Hindlimb muscle (tissue), 1 donor: Measurements from ENCODE around the gene KLB. TPM values are rescaled to one million over a fixed set of nuclear protein-coding genes. Genes with fewer than 3 reads are reported as not detected.
"Not testable (repeated sequence)": the region's sequence is repeated elsewhere in the genome, so short reads cannot be mapped to it uniquely, and the experiment has no call there.

Experiments used
- DNase-seq: peaks from one replicate; pipeline ENCODE4 v3.0.0-alpha.2; 2013
- polyA plus RNA-seq: library from polyadenylated mRNA; unstranded; fragments of 120-200 nt; gene quantifications from one replicate; pipeline ENCODE4 v1.2.1, GENCODE V29; 2013; ENCODE audit not compliant: insufficient read length

The KLB gene
- 0.50 TPM for polyA plus RNA-seq

DNA sequence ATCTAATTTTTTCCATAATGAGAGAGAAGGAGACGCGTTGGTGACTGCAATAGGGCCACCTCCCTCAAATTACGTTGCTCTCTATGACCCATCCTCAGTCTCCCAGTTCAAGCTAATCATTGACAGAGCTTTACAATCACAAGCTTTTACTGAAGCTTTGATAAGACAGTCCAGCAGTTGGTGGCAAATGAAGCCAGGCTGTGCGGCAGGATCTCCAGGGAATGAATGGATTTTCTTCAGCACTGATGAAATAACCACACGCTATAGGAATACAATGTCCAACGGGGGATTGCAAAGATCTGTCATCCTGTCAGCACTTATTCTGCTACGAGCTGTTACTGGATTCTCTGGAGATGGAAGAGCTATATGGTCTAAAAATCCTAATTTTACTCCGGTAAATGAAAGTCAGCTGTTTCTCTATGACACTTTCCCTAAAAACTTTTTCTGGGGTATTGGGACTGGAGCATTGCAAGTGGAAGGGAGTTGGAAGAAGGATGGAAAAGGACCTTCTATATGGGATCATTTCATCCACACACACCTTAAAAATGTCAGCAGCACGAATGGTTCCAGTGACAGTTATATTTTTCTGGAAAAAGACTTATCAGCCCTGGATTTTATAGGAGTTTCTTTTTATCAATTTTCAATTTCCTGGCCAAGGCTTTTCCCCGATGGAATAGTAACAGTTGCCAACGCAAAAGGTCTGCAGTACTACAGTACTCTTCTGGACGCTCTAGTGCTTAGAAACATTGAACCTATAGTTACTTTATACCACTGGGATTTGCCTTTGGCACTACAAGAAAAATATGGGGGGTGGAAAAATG is at the start of gene KLB:
TSS of gene KLB (plus strand) at position 168 of the 821 bp plus-strand sequence. CDS start at position 188, 20 bp downstream.
- DNase-seq: peak; percentile 11

DNA sequence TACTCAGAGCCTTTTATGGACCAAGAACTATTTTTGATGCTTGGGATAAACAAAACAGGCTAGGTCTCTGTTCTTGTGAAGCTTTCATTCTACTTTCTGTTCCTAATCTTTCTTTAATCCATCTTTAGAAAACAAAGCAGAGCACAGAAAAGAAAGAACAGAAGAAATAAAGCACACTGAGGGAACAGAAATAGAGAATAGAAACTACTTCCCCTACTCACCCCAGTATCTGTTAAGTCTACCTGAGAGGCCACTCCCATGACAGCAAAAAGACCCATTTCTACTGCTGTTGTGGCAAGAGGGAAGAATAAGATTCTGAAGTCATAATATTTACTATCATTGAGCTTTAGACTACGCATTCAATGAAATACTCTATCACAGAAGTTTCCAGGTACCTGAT is 49.7 kb upstream of the KLB start:
- no peak for DNase-seq

DNA sequence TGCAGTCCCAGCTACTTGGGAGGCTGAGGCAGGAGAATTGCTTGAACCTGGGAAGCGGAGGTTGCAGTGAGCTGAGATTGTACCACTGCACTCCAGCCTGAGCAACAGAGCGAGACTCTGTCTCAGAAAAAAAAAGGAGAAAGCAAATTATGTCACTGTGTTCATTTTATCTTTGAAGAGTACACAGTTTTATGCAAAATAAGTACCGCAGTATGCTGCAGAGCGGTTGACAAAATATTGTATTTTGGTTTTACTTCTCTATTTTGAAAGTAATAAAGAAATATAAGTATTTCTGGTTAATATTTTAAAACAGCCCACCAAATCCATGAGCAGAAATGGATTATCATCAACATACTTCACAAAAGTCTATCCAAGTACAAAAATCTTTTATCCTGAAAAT is 46.1 kb upstream of the KLB start:
- not testable (repeated sequence) for DNase-seq

DNA sequence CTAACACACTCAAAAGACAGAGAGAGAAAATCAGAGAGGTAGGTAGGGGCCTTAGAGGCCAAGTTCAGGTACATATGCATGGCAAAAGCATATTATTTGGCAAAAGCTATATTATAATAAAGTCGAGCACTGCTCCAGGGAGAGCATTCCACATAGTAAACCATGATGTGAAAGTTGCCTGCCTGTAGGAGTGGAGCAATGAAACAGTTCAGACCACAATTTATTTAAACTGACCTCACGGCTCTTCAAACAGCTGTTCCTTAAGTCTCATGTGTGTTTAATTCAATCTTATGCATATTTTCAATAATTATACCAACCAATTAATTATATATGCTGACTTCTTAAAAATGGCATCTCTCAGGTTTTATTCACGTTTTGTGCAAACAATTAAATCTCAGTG is 43.9 kb upstream of the KLB start:
- no peak for DNase-seq

DNA sequence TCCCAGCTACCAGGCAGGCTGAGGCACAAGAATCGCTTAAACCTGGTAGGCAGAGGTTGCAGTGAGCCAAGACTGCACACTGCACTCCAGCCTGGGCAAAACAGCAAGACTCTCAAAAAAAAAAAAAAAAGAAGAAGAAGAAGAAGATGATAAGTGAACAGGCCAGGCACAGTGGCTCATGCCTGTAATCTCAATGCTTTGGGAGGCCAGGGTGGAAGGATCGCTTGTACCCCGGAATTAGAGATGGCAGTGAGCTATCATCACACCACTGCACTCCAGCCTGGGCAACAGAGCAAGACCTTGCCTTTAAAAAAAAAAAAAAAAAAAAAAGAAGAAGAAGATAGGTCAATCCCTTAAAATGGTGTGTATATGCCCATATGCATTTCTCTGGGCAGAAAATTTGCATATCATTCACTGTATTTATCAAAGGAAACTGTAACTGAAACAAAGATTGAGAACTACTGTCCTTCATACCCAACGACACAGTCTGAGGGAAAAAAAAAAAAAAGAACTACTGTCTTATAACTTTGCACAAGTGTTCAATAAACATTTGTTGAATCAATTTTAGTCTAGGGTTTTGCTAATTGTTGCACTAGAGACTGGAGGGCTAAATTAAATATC is 42.8 kb upstream of the KLB start:
- DNase-seq: no peak

DNA sequence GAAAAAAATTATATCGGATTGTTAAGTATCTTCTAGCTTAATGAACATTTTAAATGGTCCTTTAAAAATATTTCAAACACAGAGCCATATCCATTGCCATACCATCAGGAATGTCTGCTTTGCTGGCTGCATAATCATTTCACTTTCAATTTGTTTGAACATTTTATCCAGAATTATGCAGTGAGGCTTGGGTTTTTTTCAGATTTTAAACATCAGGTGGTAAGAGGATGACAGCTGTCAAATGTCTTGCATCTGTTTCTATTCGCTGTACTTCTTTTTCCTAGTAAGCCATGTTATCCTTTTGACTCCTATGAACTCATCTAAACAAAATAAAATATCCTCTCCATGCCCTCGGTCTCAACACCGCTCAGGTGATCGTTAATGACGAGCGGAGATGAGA is 41.4 kb upstream of the KLB start:
- no peak for DNase-seq

DNA sequence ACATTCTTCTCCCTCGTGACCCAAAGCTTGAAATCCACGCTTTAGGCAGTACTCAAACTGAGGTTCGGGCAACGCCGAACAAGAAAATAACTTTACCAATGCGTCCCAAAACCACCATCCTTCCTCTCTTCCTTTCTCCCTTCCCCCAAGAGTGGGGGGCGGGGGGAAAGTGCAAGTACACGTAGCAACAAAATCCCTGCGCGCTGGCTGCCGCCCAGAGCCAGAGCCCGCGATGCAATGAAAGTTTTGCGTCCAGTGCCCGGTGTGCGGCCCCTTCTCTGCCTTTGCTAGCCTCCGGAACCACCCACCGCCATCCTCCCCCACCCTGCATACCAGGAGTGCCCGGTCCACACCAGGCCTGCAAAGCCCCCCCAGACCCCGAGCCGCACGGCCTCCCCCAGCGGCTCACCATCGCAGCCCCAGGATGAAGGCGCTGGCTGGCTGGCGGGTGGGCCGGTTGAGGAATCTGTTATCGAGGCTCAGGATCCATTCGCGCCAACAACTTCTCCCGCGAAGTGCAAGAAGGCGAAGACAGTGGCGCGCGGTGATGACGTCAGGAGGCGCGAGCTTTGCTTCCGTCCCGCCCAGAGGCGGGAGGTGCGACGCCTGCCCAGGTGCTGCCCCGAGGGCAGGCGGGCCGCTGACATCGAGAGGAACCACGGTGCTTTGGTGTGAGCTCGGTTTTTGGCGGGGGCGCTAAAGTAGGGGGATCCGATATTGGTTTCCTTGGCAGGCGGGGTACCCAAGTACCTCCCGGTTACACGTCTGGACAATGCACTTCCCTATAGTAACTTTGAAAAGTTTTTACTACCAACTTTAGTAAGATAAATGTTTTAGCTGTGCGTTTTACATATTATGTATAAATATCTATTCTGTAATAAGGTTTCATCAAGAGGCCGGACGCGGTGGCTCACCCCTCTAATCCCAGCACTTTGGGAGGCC is 40.6 kb upstream of the KLB start, which contains the start of gene RFC1:
TSS of gene RFC1 (minus strand) at position 533 of the 942 bp plus-strand sequence. CDS start at position 412, 121 bp downstream.
- peak; percentile 93 for DNase-seq

DNA sequence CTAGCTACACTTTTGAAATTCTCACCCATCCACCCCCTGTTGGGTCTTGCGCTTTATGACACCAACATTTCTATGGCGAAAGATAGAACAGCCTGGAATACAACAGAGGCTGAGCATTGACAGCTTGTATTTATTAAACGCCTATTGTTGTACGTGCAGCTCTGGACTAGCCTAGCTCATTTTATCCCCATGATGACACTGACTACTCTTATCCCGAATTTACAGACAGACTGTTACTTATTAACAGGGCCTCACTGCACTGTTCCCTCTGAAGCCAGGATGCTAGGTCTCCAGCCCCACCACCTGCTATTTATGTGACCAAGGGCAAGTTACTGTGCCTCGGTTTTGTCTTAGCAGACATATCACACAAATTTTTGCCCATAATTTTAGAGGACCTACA is 39.6 kb upstream of the KLB start:
- DNase-seq: no peak

DNA sequence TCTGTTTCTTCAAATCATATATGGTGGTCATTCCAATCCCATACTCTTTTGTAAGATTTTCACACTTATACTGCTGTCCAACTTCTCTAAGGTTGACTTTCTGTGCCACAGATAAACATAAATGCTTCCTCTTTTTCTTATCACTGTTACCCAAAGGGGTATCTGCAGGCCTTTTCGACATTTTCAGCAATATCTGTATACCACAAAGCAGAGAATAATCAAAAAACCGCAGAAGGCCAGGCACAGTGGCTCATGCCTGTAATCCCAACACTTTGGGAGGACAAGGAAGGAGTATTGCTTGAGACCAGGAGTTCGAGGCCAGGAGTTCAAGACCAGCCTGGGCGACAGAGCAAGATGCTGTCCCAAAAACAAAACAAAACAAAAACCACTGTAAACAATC is 37.4 kb upstream of the KLB start:
- DNase-seq: no peak

DNA sequence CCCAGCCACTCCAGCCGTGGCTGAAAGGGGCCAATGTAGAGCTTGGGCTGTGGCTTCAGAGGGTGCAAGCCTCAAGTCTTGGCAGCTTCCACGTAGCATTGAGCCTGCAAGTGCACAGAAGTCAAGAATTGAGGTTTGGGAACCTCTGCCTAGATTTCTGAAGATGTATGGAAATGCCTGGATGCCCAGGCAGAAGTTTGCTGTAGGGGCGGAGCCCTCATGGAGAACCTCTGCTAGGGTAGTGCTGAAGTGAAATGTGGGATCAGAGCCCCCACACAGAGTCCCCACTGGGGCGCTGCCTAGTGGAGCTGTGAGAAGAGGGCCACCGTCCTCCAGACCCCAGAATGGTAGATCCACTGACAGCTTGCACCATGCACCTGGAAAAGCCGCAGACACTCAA is 35.5 kb upstream of the KLB start:
- not testable (repeated sequence) for DNase-seq

DNA sequence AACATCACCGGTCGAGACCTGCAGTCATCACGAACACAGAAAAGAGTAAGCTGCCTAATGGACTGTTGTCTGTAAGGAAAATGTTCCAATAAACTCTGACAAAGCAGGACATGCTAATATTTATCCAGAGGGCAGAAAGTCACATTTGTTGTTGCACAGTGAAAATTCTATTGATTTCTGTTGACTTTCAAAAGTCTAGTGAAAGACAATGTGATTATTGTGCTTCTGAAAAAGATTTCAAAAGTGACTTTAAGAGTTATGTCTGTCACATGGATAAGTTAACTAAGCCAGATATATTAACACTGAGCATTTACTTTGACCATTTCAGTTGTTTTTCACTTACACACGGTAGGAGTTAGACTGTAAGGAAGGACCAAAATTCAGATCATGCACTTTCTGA is 31.3 kb upstream of the KLB start:
- DNase-seq: no peak

DNA sequence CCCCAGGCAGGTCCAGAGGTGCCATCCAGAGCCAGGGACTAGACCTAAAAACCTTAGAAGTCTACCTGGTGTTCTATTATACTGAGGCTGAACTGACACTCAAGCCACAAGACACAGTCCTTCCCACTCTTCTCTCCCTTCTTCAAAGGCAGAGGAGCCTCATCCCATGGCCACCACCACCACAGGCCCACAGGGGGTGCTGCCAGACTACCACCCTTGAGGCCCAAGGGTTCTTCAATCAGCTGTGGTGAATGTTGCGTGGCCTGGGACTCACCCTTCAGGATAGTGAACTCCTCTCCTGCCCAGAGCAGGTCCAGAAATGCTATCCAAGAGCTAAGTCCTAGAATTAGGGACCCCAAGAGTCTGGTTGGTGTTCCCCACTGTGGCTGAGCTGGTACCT is 23.0 kb upstream of the KLB start:
- DNase-seq: no peak

DNA sequence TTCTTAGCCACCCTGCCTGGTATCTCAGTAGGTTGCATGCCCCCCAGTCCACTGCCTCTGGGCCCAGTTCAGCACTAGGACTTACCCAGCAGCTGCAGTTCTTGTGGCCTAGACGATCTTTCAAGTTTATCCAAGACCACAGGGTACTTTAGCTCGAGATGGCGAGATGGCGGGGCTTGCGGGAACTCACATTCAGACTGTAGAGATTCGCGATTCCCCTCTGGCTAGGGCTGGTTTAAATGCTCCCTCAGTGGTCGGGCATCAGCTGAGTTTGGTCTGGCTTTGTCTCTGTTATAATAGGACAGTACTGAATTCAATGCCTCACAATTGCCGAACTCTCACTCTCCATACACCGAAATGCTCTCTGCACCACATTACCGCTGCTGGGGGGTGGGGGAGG is 22.2 kb upstream of the KLB start:
- DNase-seq: no peak

DNA sequence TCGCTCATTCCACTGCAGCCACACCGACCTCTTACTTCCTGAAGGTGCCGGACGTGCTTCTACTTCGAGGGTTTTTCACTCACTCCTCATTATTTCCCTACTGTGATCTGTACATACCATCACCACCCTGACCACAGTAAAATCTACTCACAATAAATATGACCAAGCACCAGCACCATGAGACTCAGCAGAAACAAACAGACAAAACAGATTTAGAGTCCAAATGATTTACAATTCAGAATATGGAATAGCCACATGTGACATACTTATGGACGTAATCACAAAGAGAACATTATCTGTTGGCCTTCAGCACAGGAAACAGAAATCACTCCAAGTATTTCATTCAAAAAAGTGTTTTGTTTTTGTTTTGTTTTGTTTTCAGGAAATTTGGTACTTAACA is 16.1 kb upstream of the KLB start:
- no peak for DNase-seq

DNA sequence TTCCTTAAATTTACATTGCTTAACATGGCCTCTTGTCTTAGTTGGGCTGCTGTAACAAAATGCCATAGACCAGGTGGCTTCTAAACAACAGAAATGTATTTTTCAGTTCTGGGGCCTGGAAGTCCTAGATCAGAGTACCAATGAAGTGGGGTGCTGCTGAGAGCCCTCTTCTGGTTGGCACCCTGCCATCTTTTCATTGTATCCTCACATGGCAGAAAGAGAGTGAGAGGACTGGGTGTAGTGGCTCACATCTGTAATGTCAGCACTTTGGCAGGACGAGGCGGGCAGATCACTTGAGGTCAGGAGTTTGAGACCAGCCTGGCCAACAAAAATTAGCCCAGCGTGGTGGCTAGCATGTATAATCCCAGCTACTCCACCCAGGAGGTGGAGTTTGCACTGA is 12.0 kb upstream of the KLB start:
- no peak for DNase-seq

DNA sequence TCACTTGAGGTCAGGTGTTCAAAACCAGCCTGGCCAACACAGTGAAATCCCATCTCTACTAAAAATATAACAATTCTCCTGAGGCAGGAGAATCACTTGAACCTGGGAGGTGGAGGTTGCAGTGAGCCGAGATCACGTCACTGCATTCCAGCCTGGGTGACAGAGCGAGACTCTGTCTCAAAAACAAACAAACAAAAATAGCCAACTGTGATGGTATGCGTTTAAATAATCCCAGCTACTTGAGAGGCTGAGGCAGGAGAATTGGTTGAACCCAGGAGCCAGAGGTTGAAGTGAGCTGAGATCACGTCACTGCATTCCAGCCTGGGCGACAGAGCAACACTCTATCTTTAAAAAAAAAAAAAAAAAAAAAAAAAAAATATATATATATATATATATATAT is 5.1 kb upstream of the KLB start:
- not testable (repeated sequence) for DNase-seq

DNA sequence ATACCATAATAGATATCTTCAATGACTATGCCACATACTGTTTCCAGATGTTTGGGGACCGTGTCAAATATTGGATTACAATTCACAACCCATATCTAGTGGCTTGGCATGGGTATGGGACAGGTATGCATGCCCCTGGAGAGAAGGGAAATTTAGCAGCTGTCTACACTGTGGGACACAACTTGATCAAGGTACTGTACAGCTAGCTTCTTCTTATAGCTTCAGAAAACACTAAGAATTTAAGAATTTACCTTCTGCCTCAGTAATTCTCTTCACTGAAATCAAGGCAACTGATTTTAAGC is 805 bp downstream of the KLB start:
- no peak for DNase-seq

DNA sequence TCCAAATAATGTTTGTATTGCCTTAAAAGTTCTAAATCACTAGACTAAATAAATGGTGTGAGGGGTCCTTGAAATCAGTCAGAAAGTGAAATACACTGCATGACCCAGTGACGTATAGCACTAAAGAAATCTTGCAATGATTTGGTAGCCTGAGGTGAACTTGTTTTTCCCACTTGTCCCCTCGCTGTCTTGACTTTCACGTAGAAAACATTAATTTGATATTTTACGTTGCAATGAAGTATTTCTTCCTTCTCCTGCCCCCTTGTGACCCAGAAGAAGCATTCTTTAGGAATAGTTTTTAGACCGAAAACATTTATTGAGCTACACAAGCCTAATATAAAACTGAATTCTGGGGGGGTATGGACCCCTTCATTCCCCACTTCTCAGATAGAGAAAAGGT is 3.7 kb downstream of the KLB start:
- DNase-seq: no peak

DNA sequence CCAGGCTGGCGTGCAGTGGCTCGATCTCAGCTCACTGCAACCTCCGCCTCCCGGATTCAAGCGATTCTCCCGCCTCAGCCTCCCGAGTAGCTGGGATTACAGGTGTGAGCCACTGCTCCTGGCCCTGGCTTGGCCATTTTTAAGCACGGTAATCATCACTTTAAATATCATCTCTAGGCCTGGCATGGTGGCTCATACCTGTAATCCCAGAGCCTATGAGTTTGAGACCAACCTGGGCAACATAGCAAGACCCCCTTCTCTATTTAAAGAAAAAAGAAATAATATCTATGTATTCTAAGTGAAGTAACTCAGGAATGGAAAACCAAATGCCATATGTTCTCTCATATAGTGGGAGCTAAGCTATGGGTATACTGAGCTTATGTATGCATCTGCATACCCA is 4.8 kb downstream of the KLB start:
- not testable (repeated sequence) for DNase-seq

DNA sequence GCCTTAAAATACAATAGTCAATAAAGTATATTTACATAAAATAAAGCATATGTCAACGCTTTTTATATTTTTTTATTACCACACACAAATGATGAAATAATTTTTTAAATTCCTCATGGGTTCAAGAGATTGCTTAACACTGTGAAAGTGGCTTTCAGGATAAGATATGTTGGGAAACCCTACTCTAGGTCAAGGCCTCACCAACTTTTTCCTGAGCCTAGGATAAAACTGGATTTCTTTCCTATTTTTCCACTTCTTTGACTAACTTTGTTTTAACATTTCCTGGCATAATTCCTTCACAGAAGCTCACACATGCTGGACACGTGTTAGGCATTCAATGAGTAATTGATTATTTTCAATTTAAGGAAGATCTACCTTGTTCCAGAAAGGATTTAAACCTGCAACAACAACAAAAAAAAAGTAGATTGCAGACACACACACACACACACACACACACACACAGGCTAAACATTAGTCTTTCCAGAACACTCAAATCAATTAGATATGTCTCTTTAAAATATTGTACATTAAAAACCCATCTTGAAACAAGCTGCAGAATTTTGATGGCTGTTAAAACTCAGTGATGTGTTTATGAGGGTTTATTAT is 9.1 kb downstream of the KLB start:
- no peak for DNase-seq

DNA sequence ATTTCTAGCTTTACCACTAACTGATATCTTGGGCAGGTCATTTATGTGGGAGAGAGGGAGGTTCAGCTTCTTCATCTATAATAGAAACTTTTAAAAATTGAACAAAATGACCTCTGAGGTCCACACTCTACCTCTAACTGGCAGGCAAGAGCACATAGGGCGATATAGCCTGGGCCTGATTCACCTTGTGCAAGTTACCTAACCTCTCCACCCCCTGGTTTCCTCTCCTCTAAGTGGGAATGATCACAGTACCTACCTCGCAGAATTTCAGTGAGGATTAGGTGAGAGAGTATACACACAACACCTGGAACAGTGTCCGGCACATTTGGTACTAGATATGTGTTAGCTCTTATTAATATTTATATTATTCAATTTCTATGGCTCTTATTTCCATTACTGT is 15.5 kb downstream of the KLB start:
- no peak for DNase-seq

DNA sequence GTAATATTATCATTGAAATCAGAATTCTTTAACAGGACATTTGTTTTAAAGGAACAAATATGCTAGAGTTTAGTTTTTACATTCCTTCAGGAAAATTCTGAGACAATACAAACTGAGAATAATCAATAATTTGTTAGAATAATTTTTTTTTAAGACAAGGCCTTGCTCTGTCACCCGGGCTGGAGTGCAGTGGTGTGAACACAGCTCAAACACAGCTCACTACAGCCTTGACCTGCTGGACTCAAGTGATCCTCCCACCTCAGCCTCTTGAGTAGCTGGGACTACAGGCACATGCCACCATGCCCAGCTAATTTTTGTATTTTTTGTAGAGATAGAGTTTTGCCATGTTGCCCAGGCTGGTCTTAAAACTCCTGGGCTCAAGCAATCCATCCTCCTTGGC is 18.6 kb downstream of the KLB start:
- DNase-seq: not testable (repeated sequence)

DNA sequence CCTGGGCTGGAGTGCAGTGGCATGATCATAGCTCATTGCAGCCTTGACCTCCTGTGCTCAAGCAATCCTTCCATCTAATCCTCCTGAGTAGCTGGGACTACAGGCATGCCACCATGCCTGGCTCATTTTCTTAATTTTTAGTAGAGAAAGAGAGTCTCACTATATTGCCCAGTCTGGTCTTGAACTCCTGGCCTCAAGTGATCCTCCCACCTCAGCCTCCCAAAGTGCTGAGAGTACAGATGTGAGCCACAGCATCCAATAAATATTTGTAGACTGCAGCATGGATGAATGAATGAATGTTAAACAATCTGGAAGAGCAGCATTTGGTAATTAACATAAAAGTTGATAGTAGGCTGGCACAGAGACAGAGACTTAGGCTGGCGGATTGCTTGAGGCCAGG is 20.0 kb downstream of the KLB start:
- DNase-seq: no peak
